Ishikawa (cell line): Measurements from ENCODE around the gene CD70.

Experiments used
- CEBPB ChIP-seq: IDR thresholded peaks from 2 replicates; pipeline ENCODE4 v1.6.1; 2012
- CREB1 ChIP-seq: IDR thresholded peaks from 2 replicates; pipeline ENCODE4 v1.6.1; 2012; ENCODE audit warnings: low read depth
- EGR1 ChIP-seq: IDR thresholded peaks from 2 replicates; pipeline ENCODE4 v1.6.1; 2012
- EP300 ChIP-seq: IDR thresholded peaks from 2 replicates; pipeline ENCODE4 v1.6.1; 2012; ENCODE audit warnings: borderline replicate concordance
- FOXM1 ChIP-seq: IDR thresholded peaks from 2 replicates; pipeline ENCODE4 v1.6.1; 2012; ENCODE audit warnings: low read depth, borderline replicate concordance
- NFIC ChIP-seq: IDR thresholded peaks from 2 replicates; pipeline ENCODE4 v1.6.1; 2012
- RAD21 ChIP-seq: IDR thresholded peaks from 2 replicates; pipeline ENCODE4 v1.6.1; 2012; ENCODE audit warnings: low read depth
- TAF1 ChIP-seq: IDR thresholded peaks from 2 replicates; pipeline ENCODE4 v1.6.1; 2012; ENCODE audit warnings: low read depth, mild to moderate bottlenecking
- TEAD4 ChIP-seq: IDR thresholded peaks from 2 replicates; pipeline ENCODE4 v1.6.1; 2012
- USF1 ChIP-seq: IDR thresholded peaks from 2 replicates; pipeline ENCODE4 v1.6.1; 2012
- YY1 ChIP-seq: IDR thresholded peaks from 2 replicates; pipeline ENCODE4 v1.6.1; 2012; ENCODE audit warnings: low read depth
- ZBTB7A ChIP-seq: IDR thresholded peaks from 2 replicates; pipeline ENCODE4 v1.6.1; 2012; ENCODE audit warnings: low read depth
- TF ChIP-seq, protein P1 (sequence below): IDR thresholded peaks from 2 replicates; pipeline ENCODE4 v1.6.1; 2012; ENCODE audit warnings: low read depth, mild to moderate bottlenecking
- TF ChIP-seq, protein P2 (sequence below): IDR thresholded peaks from 2 replicates; pipeline ENCODE4 v1.6.1; 2012

- TF ChIP-seq EGR1 (no peak), EP300 (no peak), USF1 (no peak), NFIC (no peak), YY1 (no peak), CREB1 (no peak), ZBTB7A (no peak), TAF1 (no peak), CEBPB (no peak), RAD21 (no peak), FOXM1 (no peak), TEAD4 (no peak)
- TF ChIP-seq, protein P1, sequence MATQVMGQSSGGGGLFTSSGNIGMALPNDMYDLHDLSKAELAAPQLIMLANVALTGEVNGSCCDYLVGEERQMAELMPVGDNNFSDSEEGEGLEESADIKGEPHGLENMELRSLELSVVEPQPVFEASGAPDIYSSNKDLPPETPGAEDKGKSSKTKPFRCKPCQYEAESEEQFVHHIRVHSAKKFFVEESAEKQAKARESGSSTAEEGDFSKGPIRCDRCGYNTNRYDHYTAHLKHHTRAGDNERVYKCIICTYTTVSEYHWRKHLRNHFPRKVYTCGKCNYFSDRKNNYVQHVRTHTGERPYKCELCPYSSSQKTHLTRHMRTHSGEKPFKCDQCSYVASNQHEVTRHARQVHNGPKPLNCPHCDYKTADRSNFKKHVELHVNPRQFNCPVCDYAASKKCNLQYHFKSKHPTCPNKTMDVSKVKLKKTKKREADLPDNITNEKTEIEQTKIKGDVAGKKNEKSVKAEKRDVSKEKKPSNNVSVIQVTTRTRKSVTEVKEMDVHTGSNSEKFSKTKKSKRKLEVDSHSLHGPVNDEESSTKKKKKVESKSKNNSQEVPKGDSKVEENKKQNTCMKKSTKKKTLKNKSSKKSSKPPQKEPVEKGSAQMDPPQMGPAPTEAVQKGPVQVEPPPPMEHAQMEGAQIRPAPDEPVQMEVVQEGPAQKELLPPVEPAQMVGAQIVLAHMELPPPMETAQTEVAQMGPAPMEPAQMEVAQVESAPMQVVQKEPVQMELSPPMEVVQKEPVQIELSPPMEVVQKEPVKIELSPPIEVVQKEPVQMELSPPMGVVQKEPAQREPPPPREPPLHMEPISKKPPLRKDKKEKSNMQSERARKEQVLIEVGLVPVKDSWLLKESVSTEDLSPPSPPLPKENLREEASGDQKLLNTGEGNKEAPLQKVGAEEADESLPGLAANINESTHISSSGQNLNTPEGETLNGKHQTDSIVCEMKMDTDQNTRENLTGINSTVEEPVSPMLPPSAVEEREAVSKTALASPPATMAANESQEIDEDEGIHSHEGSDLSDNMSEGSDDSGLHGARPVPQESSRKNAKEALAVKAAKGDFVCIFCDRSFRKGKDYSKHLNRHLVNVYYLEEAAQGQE: no peak
- TF ChIP-seq, protein P2, sequence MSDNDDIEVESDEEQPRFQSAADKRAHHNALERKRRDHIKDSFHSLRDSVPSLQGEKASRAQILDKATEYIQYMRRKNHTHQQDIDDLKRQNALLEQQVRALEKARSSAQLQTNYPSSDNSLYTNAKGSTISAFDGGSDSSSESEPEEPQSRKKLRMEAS: no peak
These were observed 608 bp downstream of the CD70 start for GRCh38 chr19:6590258-6590826.
